WTC11 (cell line): ENCODE results near the gene LMCD1. TPM values are rescaled to one million over a fixed set of nuclear protein-coding genes. Genes with fewer than 3 reads are reported as not detected.

ENCODE experiments used
- ATAC-seq: fragments of 200-7000 bp; cut with Tn5 transposase; 2 replicates; pipeline ENCODE4 v1.10.0; 2021; ENCODE audit warnings: mild to moderate bottlenecking, moderate library complexity
- CTCF ChIA-PET: fragments of 300-600 bp; sonication (Branson Sonifier 250); formaldehyde crosslinking; loops from one replicate; lab custom pipeline; 2021; ENCODE audit warnings: antibody characterized with exemption; lab: Charles Lee
- POLR2A ChIA-PET: fragments of 350-600 bp; sonication (Branson Sonifier 250); formaldehyde crosslinking; loops from one replicate; lab custom pipeline; 2021; ENCODE audit warnings: antibody characterized with exemption; lab: Charles Lee
- DNase-seq: peaks from one replicate; pipeline ENCODE4 v3.0.0; 2021; ENCODE audit warnings: low spot score
- H3K27ac Mint-ChIP-seq: 2 replicates; pipeline ENCODE4 v1.8.0; 2021; ENCODE audit warnings: mixed read lengths
- H3K27me3 Mint-ChIP-seq: 2 replicates; pipeline ENCODE4 v1.8.0; 2021; ENCODE audit warnings: low read depth, mild to moderate bottlenecking, moderate library complexity, mixed read lengths
- H3K36me3 Mint-ChIP-seq: 2 replicates; pipeline ENCODE4 v1.8.0; 2021; ENCODE audit warnings: mixed read lengths
- H3K4me1 Mint-ChIP-seq: 2 replicates; pipeline ENCODE4 v1.8.0; 2022; ENCODE audit warnings: mixed read lengths
- H3K4me3 Mint-ChIP-seq: 2 replicates; pipeline ENCODE4 v1.8.0; 2021; ENCODE audit warnings: mild to moderate bottlenecking, moderate library complexity, mixed read lengths
- H3K9me3 Mint-ChIP-seq: 2 replicates; pipeline ENCODE4 v1.8.0; 2021; ENCODE audit warnings: mixed read lengths
- ARID4B ChIP-seq: sonication (generic); formaldehyde crosslinking; IDR thresholded peaks from 2 replicates; pipeline ENCODE4 v1.8.0; 2023; ENCODE audit warnings: missing genetic modification reagents, mild to moderate bottlenecking, borderline replicate concordance
- CREB1 ChIP-seq: sonication (generic); formaldehyde crosslinking; IDR thresholded peaks from 2 replicates; pipeline ENCODE4 v1.8.0; 2023; ENCODE audit warnings: mild to moderate bottlenecking, missing genetic modification reagents
- CREM ChIP-seq: sonication (generic); formaldehyde crosslinking; IDR thresholded peaks from 2 replicates; pipeline ENCODE4 v1.8.1; 2022; ENCODE audit warnings: mild to moderate bottlenecking, missing genetic modification reagents, moderate library complexity
- E2F4 ChIP-seq: sonication (generic); formaldehyde crosslinking; IDR thresholded peaks from 2 replicates; pipeline ENCODE4 v1.8.1; 2022; ENCODE audit warnings: low read depth, mild to moderate bottlenecking, moderate library complexity, missing genetic modification reagents, borderline replicate concordance
- E2F5 ChIP-seq: sonication (generic); formaldehyde crosslinking; IDR thresholded peaks from 2 replicates; pipeline ENCODE4 v1.8.1; 2022; ENCODE audit warnings: mild to moderate bottlenecking, moderate library complexity, missing genetic modification reagents
- EMX1 ChIP-seq: fragments of 250-450 bp; sonication (Bioruptor Pico); IDR thresholded peaks from 2 replicates; pipeline ENCODE4 v1.8.0; 2021; ENCODE audit warnings: mild to moderate bottlenecking
- FOXP1 ChIP-seq: sonication (generic); formaldehyde crosslinking; IDR thresholded peaks from 2 replicates; pipeline ENCODE4 v1.8.0; 2022; ENCODE audit warnings: missing genetic modification reagents, mild to moderate bottlenecking, moderate library complexity, borderline replicate concordance
- FOXP4 ChIP-seq: sonication (generic); formaldehyde crosslinking; IDR thresholded peaks from 2 replicates; pipeline ENCODE4 v1.8.0; 2022; ENCODE audit warnings: mild to moderate bottlenecking, missing genetic modification reagents
- GTF2I ChIP-seq: fragments of 250-450 bp; sonication (Bioruptor Pico); conservative IDR thresholded peaks from 2 replicates; pipeline ENCODE4 v1.4.0; 2021; ENCODE audit warnings: mild to moderate bottlenecking
- MLX ChIP-seq: sonication (generic); formaldehyde crosslinking; IDR thresholded peaks from 2 replicates; pipeline ENCODE4 v1.8.1; 2023; ENCODE audit warnings: mild to moderate bottlenecking, missing genetic modification reagents, moderate library complexity
- NR3C1 ChIP-seq: sonication (generic); formaldehyde crosslinking; conservative IDR thresholded peaks from 2 replicates; pipeline ENCODE4 v1.8.1; 2023; ENCODE audit warnings: low read depth, mild to moderate bottlenecking, missing genetic modification reagents
- PRDM15 ChIP-seq: sonication (generic); formaldehyde crosslinking; IDR thresholded peaks from 2 replicates; pipeline ENCODE4 v1.8.0; 2022; ENCODE audit warnings: missing genetic modification reagents
- TEAD4 ChIP-seq: sonication (generic); formaldehyde crosslinking; IDR thresholded peaks from 2 replicates; pipeline ENCODE4 v1.8.0; 2022; ENCODE audit warnings: mild to moderate bottlenecking, missing genetic modification reagents
- ZMAT4 ChIP-seq: fragments of 250-450 bp; sonication (Bioruptor Pico); IDR thresholded peaks from 2 replicates; pipeline ENCODE4 v1.9.0; 2021; ENCODE audit warnings: mild to moderate bottlenecking
- ZNF121 ChIP-seq: sonication (generic); formaldehyde crosslinking; IDR thresholded peaks from 2 replicates; pipeline ENCODE4 v1.8.0; 2023; ENCODE audit warnings: missing genetic modification reagents
- ZNF416 ChIP-seq: fragments of 250-450 bp; sonication (Bioruptor Pico); IDR thresholded peaks from 2 replicates; pipeline ENCODE4 v1.9.0; 2021; ENCODE audit warnings: mild to moderate bottlenecking, inconsistent platforms
- ZNF425 ChIP-seq: fragments of 250-450 bp; sonication (Bioruptor Pico); conservative IDR thresholded peaks from 2 replicates; pipeline ENCODE4 v1.9.0; 2021; ENCODE audit warnings: mild to moderate bottlenecking
- total RNA-seq: library from RNA; stranded (reverse); gene quantifications from 3 replicates; pipeline ENCODE4 v1.2.3, GENCODE V29; 2021
- TF ChIP-seq, protein P1 (sequence below): fragments of 250-450 bp; sonication (Bioruptor Pico); IDR thresholded peaks from 2 replicates; pipeline ENCODE4 v1.9.0; 2021; ENCODE audit warnings: mild to moderate bottlenecking
- TF ChIP-seq, protein P2 (sequence below): sonication (generic); formaldehyde crosslinking; IDR thresholded peaks from 2 replicates; pipeline ENCODE4 v1.8.0; 2022; ENCODE audit warnings: mild to moderate bottlenecking, missing genetic modification reagents

Gene LMCD1
- total RNA-seq, 1 experiment from 2014 or later = 12.5 TPM

DNA sequence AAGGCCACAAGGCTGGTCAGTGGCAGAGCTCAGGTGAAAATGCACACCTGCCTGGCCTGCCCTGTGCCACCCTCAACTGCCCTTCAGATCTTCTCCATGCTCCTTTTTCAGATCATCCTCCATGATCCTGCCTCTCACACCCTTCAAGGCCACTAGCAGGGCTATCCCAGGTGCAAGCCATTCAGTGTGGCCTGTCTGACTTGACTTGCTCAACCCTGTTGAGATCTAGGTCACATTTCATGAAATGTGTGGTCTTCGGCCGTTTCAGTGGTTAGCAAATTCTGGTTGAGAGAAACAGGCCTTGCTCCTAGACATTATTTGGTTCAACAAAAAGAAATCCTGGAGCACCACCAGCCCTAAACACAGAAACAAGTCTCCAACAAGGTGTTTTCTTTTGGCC, 26.6 kb upstream of the LMCD1 start:
- ATAC-seq (no peak), DNase-seq (no peak)
- TF ChIP-seq E2F4 (CRISPR knock-in tag) (no peak), NR3C1 (CRISPR knock-in tag) (no peak), FOXP1 (CRISPR knock-in tag) (no peak), ZNF416 (CRISPR knock-in tag) (no peak), ZNF121 (CRISPR knock-in tag) (no peak), CREM (no peak), CREB1 (CRISPR knock-in tag) (no peak), ZMAT4 (CRISPR knock-in tag) (no peak), EMX1 (CRISPR knock-in tag) (no peak), FOXP4 (CRISPR knock-in tag) (no peak), PRDM15 (CRISPR knock-in tag) (no peak), ZNF425 (CRISPR knock-in tag) (no peak), MLX (CRISPR knock-in tag) (no peak), GTF2I (CRISPR knock-in tag) (no peak), TEAD4 (CRISPR knock-in tag) (no peak), E2F5 (CRISPR knock-in tag) (no peak), ARID4B (CRISPR knock-in tag) (no peak)
- TF ChIP-seq, protein P1, sequence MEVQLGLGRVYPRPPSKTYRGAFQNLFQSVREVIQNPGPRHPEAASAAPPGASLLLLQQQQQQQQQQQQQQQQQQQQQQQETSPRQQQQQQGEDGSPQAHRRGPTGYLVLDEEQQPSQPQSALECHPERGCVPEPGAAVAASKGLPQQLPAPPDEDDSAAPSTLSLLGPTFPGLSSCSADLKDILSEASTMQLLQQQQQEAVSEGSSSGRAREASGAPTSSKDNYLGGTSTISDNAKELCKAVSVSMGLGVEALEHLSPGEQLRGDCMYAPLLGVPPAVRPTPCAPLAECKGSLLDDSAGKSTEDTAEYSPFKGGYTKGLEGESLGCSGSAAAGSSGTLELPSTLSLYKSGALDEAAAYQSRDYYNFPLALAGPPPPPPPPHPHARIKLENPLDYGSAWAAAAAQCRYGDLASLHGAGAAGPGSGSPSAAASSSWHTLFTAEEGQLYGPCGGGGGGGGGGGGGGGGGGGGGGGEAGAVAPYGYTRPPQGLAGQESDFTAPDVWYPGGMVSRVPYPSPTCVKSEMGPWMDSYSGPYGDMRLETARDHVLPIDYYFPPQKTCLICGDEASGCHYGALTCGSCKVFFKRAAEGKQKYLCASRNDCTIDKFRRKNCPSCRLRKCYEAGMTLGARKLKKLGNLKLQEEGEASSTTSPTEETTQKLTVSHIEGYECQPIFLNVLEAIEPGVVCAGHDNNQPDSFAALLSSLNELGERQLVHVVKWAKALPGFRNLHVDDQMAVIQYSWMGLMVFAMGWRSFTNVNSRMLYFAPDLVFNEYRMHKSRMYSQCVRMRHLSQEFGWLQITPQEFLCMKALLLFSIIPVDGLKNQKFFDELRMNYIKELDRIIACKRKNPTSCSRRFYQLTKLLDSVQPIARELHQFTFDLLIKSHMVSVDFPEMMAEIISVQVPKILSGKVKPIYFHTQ = no peak
- TF ChIP-seq, protein P2, sequence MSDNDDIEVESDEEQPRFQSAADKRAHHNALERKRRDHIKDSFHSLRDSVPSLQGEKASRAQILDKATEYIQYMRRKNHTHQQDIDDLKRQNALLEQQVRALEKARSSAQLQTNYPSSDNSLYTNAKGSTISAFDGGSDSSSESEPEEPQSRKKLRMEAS (CRISPR knock-in tag) = no peak
- CTCF ChIA-PET = no interaction called here
- Mint-ChIP-seq H3K9me3 (0 out of 2 replicates have a peak, but pooled peaks cover 4% of the 10 kb centered on the region), H3K4me3 (no peak overlapping the region), H3K27ac (no peak overlapping the region), H3K4me1 (peaks cover 3% of the 10 kb centered on the region; the same call in 1 of the 2 replicates), H3K27me3 (no peaks in the 10 kb centered on the region), H3K36me3 (no peaks in the 10 kb centered on the region)
- POLR2A ChIA-PET = no interaction called here
